BJ (cell line): ENCODE data around the gene GP5. TPM values are rescaled to one million over a fixed set of nuclear protein-coding genes. Genes with fewer than 3 reads are reported as not detected.

Experiments
- CTCF ChIA-PET: fragments of 350-600 bp; formaldehyde crosslinking; extraction: SDS; loops from one replicate; lab custom pipeline; 2021; ENCODE audit warnings: antibody characterized with exemption, inconsistent platforms; lab: Yijun Ruan, JAX
- POLR2A ChIA-PET: fragments of 300-600 bp; sonication (Branson Sonifier 250); formaldehyde crosslinking; extraction: SDS; loops from one replicate; lab custom pipeline; 2021; ENCODE audit warnings: antibody characterized with exemption; lab: Charles Lee
- DNase-seq: peaks from one replicate; pipeline ENCODE4 v3.0.0-alpha.2; 2011; ENCODE audit warnings: low read depth
- H3K27me3 ChIP-seq: 2 replicates; pipeline ENCODE4 v1.6.0; 2011; ENCODE audit warnings: low read length; ENCODE audit not compliant: control insufficient read depth, insufficient read depth
- H3K36me3 ChIP-seq: 2 replicates; pipeline ENCODE4 v1.5.1; 2011; ENCODE audit warnings: low read length; ENCODE audit not compliant: control insufficient read depth, insufficient read depth
- H3K4me3 ChIP-seq: 2 replicates; pipeline ENCODE4 v1.5.1; 2011; ENCODE audit warnings: low read depth, mild to moderate bottlenecking, control low read depth, low read length
- polyA plus RNA-seq: library from polyadenylated mRNA; depleted of rRNA; stranded (reverse); fragments of >200 nt; gene quantifications from 2 replicates; pipeline ENCODE4 v1.2.3, GENCODE V29; 2011
- TF ChIP-seq, protein P1 (sequence below): IDR thresholded peaks from 2 replicates; pipeline ENCODE4 v1.5.1; 2011; ENCODE audit warnings: low read depth, mild to moderate bottlenecking, control low read depth, inconsistent platforms, low read length, moderate library complexity; ENCODE audit not compliant: insufficient read depth

Gene GP5
- polyA plus RNA-seq, 1 experiment = not detected

DNA sequence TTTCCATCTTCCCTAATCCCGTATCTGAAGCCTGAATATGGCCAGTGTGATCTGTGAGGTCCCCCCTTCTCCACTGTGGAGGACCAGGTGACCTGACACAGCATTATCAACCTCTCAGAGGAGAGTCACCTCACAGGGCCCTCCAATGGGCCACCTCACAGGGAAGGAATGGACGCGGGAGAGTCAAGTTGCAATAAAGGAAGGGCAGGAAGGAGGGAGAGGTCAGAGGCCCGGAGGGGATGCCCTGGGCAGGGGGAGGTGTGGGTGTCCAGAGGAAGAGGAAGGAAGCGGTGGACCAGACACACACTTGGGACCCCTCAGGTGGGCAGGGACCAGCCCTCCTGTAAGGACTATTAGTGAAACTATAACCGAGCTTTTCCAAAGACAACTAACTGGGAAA is 14.9 kb downstream of the GP5 start:
- POLR2A ChIA-PET = no interaction called here
- peaks cover 9% of the 10 kb centered on the region for H3K27me3 ChIP-seq
- H3K36me3 ChIP-seq = no peaks in the 10 kb centered on the region
- no peak for DNase-seq
- CTCF ChIA-PET = no interaction called here
- H3K4me3 ChIP-seq = no peak overlapping the region
- TF ChIP-seq, protein P1, sequence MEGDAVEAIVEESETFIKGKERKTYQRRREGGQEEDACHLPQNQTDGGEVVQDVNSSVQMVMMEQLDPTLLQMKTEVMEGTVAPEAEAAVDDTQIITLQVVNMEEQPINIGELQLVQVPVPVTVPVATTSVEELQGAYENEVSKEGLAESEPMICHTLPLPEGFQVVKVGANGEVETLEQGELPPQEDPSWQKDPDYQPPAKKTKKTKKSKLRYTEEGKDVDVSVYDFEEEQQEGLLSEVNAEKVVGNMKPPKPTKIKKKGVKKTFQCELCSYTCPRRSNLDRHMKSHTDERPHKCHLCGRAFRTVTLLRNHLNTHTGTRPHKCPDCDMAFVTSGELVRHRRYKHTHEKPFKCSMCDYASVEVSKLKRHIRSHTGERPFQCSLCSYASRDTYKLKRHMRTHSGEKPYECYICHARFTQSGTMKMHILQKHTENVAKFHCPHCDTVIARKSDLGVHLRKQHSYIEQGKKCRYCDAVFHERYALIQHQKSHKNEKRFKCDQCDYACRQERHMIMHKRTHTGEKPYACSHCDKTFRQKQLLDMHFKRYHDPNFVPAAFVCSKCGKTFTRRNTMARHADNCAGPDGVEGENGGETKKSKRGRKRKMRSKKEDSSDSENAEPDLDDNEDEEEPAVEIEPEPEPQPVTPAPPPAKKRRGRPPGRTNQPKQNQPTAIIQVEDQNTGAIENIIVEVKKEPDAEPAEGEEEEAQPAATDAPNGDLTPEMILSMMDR = no peak

DNA sequence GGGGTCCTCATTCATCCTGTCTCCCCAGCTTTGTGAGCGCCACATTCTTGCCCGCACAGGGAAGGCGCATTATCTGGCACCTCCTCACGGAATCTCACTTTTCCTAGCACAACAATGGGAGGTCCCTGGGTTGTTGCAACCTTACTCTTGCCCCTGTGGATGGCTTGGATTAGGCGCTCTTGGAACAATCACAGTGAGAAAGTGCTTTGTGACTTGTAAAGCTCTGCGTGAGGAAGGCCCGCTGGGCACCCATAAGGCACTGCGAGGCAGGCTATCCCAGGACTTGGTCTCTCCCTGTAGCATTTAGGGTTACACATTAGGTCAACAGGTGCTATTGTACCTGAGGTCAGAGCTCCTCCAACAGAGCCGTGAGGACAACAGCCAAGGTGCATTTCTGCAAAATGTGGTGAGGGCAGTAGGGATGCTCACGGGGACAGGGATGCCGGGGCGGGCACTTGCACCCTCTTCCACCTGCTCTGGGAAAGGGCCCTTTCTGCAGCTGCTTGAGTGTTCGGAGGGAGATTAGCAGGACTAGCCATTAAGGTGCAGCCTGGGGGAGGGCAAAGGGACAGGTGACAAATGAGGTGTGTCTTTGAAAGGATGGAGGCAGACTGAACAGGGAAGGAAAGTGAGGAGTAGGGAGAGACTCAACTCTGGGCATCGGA is 15.7 kb downstream of the GP5 start:
- ChIA-PET CTCF (interaction anchor here (1.0 to 1.1 kb wide), 2 partner anchors 13 to 18 kb away, joined by 3 to 4 read pairs; no protein-coding TSS in a partner anchor), POLR2A (interaction anchor here (0.6 kb wide), 1 partner anchor 9 kb away, joined by 6 read pairs; no protein-coding TSS in a partner anchor)
- H3K4me3 ChIP-seq = no peak overlapping the region
- H3K27me3 ChIP-seq = peaks cover 9% of the 10 kb centered on the region
- no peaks in the 10 kb centered on the region for H3K36me3 ChIP-seq
- no peak for DNase-seq
- TF ChIP-seq, protein P1 = no peak

DNA sequence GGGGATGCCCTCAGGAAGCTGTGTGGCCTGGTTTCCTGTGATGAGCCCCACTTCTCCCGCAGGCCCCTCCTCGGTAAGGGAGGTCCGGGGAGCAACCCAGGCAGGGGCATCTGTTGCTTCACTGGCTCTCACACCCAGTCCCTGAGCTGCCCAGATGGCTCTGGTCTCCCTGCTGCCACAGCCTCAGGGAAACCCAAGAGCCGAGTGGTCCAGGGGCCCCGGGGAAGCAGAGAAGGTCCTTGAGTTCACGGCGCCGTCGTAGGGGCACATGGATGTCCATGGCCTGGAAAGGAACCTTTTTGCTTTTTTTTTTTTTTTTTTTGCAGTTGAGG is 16.2 kb downstream of the GP5 start:
- ChIA-PET CTCF (interaction anchor here (1.0 to 1.1 kb wide), 2 partner anchors 14 to 18 kb away, joined by 3 to 4 read pairs; no protein-coding TSS in a partner anchor), POLR2A (interaction anchor here (0.6 kb wide), 1 partner anchor 9 kb away, joined by 6 read pairs; no protein-coding TSS in a partner anchor)
- Histone ChIP-seq H3K4me3 (no peak overlapping the region), H3K27me3 (peaks cover 9% of the 10 kb centered on the region), H3K36me3 (no peaks in the 10 kb centered on the region)
- no peak for DNase-seq
- TF ChIP-seq, protein P1 = no peak

DNA sequence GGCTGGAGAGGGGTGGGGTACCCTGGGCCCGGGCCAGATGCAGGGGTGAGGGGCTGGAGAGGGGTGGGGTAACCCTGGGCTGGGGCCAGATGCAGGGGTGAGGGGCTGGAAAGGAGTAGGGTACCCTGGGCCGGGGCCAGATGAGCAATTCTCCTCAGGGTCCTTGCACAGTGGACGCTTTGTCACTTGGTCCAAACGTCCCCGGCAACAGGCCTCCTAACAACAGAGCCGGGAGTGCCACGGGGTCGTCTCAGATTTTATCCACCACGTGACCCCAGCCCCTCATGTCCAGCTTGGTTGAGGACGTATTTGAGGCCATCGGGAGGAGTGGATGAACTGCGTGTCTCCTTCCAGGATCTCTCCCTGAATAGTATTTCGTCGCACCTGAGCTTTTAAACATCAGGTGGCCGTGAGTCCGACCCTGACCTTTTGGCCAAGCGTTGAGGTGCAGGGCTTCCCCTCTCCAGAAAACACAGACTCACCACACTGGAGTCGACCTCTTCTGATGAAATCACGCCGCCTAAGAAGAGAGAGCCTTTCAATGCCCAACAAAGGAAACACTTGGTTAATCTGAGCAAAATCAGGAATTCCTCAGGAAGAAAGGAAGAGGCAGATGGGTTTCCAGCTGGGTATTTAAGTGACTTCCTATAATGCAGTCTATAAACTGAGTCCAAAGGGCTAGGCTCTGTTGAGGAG is 16.7 kb downstream of the GP5 start:
- ChIA-PET POLR2A (no interaction called here), CTCF (interaction anchor here (1.0 to 1.1 kb wide), 2 partner anchors 14 to 17 kb away, joined by 3 to 4 read pairs; no protein-coding TSS in a partner anchor)
- H3K27me3 ChIP-seq = peaks cover 9% of the 10 kb centered on the region
- H3K4me3 ChIP-seq = no peak overlapping the region
- TF ChIP-seq, protein P1 = no peak
- no peak for DNase-seq
- no peaks in the 10 kb centered on the region for H3K36me3 ChIP-seq

DNA sequence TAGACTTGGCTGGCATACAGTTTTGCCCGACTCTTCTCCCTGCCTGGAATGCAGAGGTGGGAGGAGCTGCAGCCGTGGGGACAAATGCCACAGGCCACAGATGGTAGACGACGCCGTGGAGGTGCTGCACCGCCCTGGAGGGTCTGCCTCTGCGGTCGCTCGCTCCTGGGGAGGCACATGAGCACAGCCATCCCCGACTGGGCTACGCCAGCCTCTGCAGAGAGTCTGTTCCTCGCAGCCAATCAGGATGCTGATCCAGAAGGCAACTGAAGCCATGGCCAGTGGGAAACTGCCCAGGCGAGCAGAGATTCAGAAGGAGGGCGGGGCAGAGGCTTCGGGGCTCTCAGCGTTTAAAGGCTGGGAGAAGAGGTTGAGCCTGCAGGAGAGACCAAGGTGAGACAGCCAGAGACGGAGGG is 17.6 kb downstream of the GP5 start:
- H3K27me3 ChIP-seq = peaks cover 9% of the 10 kb centered on the region
- H3K4me3 ChIP-seq = no peak overlapping the region
- no peak for DNase-seq
- no peaks in the 10 kb centered on the region for H3K36me3 ChIP-seq
- ChIA-PET POLR2A (no interaction called here), CTCF (interaction anchor here (0.9 to 1.2 kb wide), 2 partner anchors 12 to 37 kb away, joined by 3 to 5 read pairs; partner anchors contain the start of gene LRRC15)
- TF ChIP-seq, protein P1 = no peak
